ENCODE measurements around the gene INPP1.

DNA sequence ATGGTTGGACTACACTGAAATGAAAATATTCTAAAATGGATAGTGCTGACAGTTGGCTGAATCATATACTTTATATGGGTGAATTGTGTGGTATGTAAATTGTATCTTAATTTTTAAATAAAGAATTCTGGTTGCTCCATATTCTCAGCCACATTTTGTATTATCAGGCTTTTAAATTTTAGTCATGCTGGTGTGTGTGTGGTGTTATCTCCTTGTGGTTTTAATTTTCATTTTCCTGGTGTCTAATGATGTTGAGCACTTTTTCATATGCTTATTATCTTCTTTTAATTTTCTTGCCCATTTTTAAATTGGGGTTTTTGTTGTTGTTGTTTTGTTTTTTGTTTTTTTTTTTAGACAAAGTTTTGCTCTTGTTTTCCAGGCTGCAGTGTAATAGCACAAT is 20.0 kb upstream of the INPP1 start:
- TF ChIP-seq, protein P1, sequence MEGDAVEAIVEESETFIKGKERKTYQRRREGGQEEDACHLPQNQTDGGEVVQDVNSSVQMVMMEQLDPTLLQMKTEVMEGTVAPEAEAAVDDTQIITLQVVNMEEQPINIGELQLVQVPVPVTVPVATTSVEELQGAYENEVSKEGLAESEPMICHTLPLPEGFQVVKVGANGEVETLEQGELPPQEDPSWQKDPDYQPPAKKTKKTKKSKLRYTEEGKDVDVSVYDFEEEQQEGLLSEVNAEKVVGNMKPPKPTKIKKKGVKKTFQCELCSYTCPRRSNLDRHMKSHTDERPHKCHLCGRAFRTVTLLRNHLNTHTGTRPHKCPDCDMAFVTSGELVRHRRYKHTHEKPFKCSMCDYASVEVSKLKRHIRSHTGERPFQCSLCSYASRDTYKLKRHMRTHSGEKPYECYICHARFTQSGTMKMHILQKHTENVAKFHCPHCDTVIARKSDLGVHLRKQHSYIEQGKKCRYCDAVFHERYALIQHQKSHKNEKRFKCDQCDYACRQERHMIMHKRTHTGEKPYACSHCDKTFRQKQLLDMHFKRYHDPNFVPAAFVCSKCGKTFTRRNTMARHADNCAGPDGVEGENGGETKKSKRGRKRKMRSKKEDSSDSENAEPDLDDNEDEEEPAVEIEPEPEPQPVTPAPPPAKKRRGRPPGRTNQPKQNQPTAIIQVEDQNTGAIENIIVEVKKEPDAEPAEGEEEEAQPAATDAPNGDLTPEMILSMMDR (IDR thresholded peaks at IDR 0.05; ENCODE audit: insufficient read depth, low read length): no peak
- TF ChIP-seq POLR2AphosphoS5 (IDR thresholded peaks at IDR 0.05; ENCODE audit: low read depth): no peak
